HG03095 (cell line): Measurements from ENCODE around the gene NFATC2.
"Not testable (repeated sequence)": the region's sequence is repeated elsewhere in the genome, so short reads cannot be mapped to it uniquely, and the experiment has no call there.

Experiments used
- ATAC-seq: cut with Tn5 transposase; IDR thresholded peaks from one replicate; pipeline ENCODE4 v1.9.1; 2021; ENCODE audit warnings: moderate library complexity; ENCODE audit not compliant: unreplicated experiment

Gene NFATC2

GRCh38 chr20:51540580-51540979 lies 1.9 kb downstream of the NFATC2 start:
- ATAC-seq: no peak

- not testable (repeated sequence) for ATAC-seq
Observed at GRCh38 chr20:51540074-51540473, 2.4 kb downstream of the NFATC2 start.

GRCh38 chr20:51536116-51537069 lies 6.1 kb downstream of the NFATC2 start:
- ATAC-seq: no peak

- ATAC-seq: no peak
Observed at GRCh38 chr20:51535674-51536073, 6.8 kb downstream of the NFATC2 start.

GRCh38 chr20:51535075-51535386 lies 7.5 kb downstream of the NFATC2 start:
- no peak for ATAC-seq

GRCh38 chr20:51533291-51534172 lies 9.0 kb downstream of the NFATC2 start:
- no peak for ATAC-seq

- ATAC-seq: no peak
Observed at GRCh38 chr20:51532577-51533191, 9.8 kb downstream of the NFATC2 start.

- no peak for ATAC-seq
Observed at GRCh38 chr20:51531712-51532456, 10.6 kb downstream of the NFATC2 start.

- peak; percentile 51 for ATAC-seq
Observed at GRCh38 chr20:51531141-51531710, 11.3 kb downstream of the NFATC2 start.

GRCh38 chr20:51529758-51530157 lies 12.8 kb downstream of the NFATC2 start:
- ATAC-seq: no peak

- no peak for ATAC-seq
Observed at GRCh38 chr20:51529081-51529681, 13.3 kb downstream of the NFATC2 start.

- no peak for ATAC-seq
Observed at GRCh38 chr20:51528263-51529027, 14.1 kb downstream of the NFATC2 start.

- ATAC-seq: no peak
Observed at GRCh38 chr20:51526754-51527153, 15.8 kb downstream of the NFATC2 start.

- no peak for ATAC-seq
Observed at GRCh38 chr20:51526106-51526470, 16.4 kb downstream of the NFATC2 start.

- no peak for ATAC-seq
Observed at GRCh38 chr20:51525241-51526105, 17.0 kb downstream of the NFATC2 start.

GRCh38 chr20:51523276-51524013 lies 19.1 kb downstream of the NFATC2 start:
- ATAC-seq: no peak

- no peak for ATAC-seq
Observed at GRCh38 chr20:51522207-51522606, 20.3 kb downstream of the NFATC2 start.

GRCh38 chr20:51517839-51518238 lies 24.7 kb downstream of the NFATC2 start:
- no peak for ATAC-seq
